Tibial nerve (tissue), 3 donors: ENCODE data around the gene OR5H6.

Experiments
- EP300 ChIP-seq, 2 donors: sonication (generic); formaldehyde crosslinking; IDR thresholded peaks; one replicate each; pipeline ENCODE4 v1.6.1; 2017; ENCODE audit warnings: antibody characterized with exemption in 2 of 2, mild to moderate bottlenecking in 1 of 2
- POLR2A ChIP-seq, 2 donors: fragments of 450-650 bp; IDR thresholded peaks; one replicate each; pipeline ENCODE4 v1.6.1; 2017; ENCODE audit warnings: antibody characterized with exemption in 2 of 2, mild to moderate bottlenecking in 2 of 2, moderate library complexity in 2 of 2

GRCh38 chr3:98290916-98291315 is 26.9 kb downstream of the OR5H6 start:
- TF ChIP-seq EP300 (IDR thresholded peaks at IDR 0.05) (no peak), POLR2A (IDR thresholded peaks at IDR 0.05) (no peak)
